LNCaP clone FGC (cell line): ENCODE results near the gene SUSD6.

Experiments used
- DNase-seq: peaks from one replicate; pipeline ENCODE4 v3.0.0-alpha.2; 2011; ENCODE audit warnings: low read depth
- H3K4me3 ChIP-seq: 2 replicates; pipeline ENCODE4 v1.5.1; 2011; ENCODE audit warnings: mild to moderate bottlenecking, low read depth, low read length, control low read depth
- CTCF ChIP-seq: IDR thresholded peaks from 2 replicates; pipeline ENCODE4 v1.5.1; 2012; ENCODE audit warnings: mild to moderate bottlenecking; ENCODE audit not compliant: control insufficient read depth, insufficient read depth; ENCODE audit errors: extremely low read depth

Gene SUSD6

GRCh38 chr14:69658664-69659261 lies 47.4 kb downstream of the SUSD6 start:
- no peak for DNase-seq
- no peak overlapping the region for H3K4me3 ChIP-seq
- TF ChIP-seq CTCF, result no peak

- TF ChIP-seq CTCF, result no peak
- no peak overlapping the region for H3K4me3 ChIP-seq
Observed at GRCh38 chr14:69660344-69661193, 49.2 kb downstream of the SUSD6 start.

GRCh38 chr14:69661194-69661537 lies 49.8 kb downstream of the SUSD6 start:
- no peak for DNase-seq

More at GRCh38 chr14:69660344-69661193, 49.2 kb downstream of the SUSD6 start:
- no peak for DNase-seq

GRCh38 chr14:69662636-69663299 lies 51.4 kb downstream of the SUSD6 start:
- TF ChIP-seq CTCF, result no peak
- peak; percentile 78 for DNase-seq
- 0 out of 2 replicates have a peak overlapping the region, but pooled peaks have one; percentile 4 for H3K4me3 ChIP-seq

More at GRCh38 chr14:69661194-69661537, 49.8 kb downstream of the SUSD6 start:
- TF ChIP-seq CTCF, result no peak
- H3K4me3 ChIP-seq, result no peak overlapping the region

- no peak for TF ChIP-seq CTCF
- no peak overlapping the region for H3K4me3 ChIP-seq
- DNase-seq, result no peak
Observed at GRCh38 chr14:69663300-69663643, 51.9 kb downstream of the SUSD6 start.

- H3K4me3 ChIP-seq, result no peak overlapping the region
- no peak for DNase-seq
- TF ChIP-seq CTCF, result no peak
Observed at GRCh38 chr14:69664265-69664664, 52.9 kb downstream of the SUSD6 start.
